Urinary bladder (tissue), 4 donors: ENCODE data around the gene UCMA. TPM values are rescaled to one million over a fixed set of nuclear protein-coding genes. Genes with fewer than 3 reads are reported as not detected.

Source experiments
- DNase-seq: peaks from one replicate; pipeline ENCODE4 v3.0.0-alpha.2; 2015; ENCODE audit errors: extremely low spot score
- H3K27ac ChIP-seq: one replicate; pipeline ENCODE4 v1.5.1; 2013; ENCODE audit warnings: low read depth, mild to moderate bottlenecking, moderate library complexity
- H3K36me3 ChIP-seq: one replicate; pipeline ENCODE4 v1.6.1; 2013; ENCODE audit warnings: mild to moderate bottlenecking, moderate library complexity; ENCODE audit not compliant: insufficient read depth
- H3K4me1 ChIP-seq: one replicate; pipeline ENCODE4 v1.6.1; 2013; ENCODE audit warnings: mild to moderate bottlenecking, moderate library complexity; ENCODE audit not compliant: insufficient read depth
- H3K4me3 ChIP-seq: one replicate; pipeline ENCODE4 v1.5.1; 2013; ENCODE audit warnings: low read depth, low read length
- WGBS: extraction: QIAGEN DNeasy Blood & Tissue Kit; methylation state at CpG from one replicate; pipeline ENCODE4 v1.1.7; 2013; 5-methylcytosine and 5-hydroxymethylcytosine counted together
- polyA plus RNA-seq: library from polyadenylated mRNA; stranded (reverse); fragments of 200-250 nt; gene quantifications from one replicate; pipeline ENCODE4 v1.2.3, GENCODE V29; 2013
- total RNA-seq: library from RNA; depleted of rRNA; stranded (reverse); fragments of >200 nt; gene quantifications from one replicate; pipeline ENCODE4 v1.2.3, GENCODE V29; 2014
- donor health status: healthy with polysubstance abuse.
- donor health status: healthy.

UCMA gene
- total and polyA plus RNA-seq, 2 donors = not detected

DNA sequence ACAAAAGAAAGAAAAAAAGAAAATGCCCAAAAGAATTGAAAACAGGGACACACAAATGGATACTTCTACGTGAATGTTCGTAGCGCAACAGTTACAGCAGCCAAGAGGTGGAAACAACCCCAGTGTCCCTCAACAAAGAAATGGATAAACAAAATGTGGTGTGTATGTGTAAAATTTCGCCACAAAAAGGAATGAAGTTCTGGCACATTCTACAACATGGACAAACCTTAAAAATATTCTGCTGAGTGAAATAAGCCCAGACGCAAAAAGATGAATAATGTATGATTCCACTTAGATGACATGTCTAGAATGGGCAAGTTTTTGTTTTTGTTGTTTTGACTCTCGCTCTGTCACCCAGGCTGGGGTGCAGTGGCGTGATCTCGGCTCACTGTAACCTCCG, 10.9 kb downstream of the UCMA start:
- no peak for DNase-seq
- 84% methylated on average over 9 of the region's 9 CpGs for WGBS

DNA sequence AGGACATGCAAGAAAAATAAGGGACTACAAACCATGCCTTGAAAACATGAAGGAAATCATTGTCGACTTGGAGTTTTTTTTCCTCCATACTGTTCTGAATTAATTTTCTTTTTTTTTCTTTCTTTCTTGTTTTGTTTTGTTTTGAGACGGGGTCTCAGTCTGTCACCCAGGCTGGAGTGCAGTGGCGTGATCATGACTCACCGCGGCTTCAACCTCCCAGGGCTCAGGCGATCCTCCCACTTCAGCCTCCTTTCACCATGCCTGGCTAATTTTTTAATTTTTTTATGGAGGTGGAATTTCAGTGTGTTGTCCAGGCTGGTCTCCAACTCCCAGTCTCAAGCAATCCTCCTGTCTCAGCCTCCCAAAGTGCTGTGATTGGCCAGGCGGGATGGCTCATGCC, 11.6 kb downstream of the UCMA start:
- H3K4me3 ChIP-seq = no peak overlapping the region
- H3K36me3 ChIP-seq = no peaks in the 10 kb centered on the region
- no peaks in the 10 kb centered on the region for H3K4me1 ChIP-seq
- no peak overlapping the region for H3K27ac ChIP-seq
- no peak for DNase-seq
- WGBS = 97% methylated on average over 7 of the region's 7 CpGs

More for the DNA sequence above, 10.9 kb downstream of the UCMA start:
- Histone ChIP-seq H3K36me3 (no peaks in the 10 kb centered on the region), H3K27ac (no peak overlapping the region), H3K4me3 (no peak overlapping the region), H3K4me1 (no peaks in the 10 kb centered on the region)

DNA sequence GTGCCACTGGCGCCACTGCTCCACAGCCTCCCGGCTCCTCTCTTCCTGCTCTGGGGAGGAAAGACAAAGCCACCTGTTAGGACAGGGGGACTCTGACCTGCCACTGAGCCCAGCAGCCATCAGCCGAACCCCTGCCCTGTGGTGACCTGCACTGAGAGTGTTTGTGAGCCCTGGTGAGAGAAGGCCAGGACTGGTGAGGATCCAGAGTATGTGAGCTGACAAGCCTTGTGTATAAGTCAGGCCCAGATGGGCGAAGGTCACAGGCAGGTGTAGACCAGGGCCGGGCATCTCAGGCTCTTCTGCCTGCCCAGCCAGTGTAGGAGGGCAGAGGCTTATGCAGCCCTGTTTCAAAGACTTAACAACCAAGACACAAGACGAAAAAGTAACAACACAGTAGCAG, 12.0 kb downstream of the UCMA start:
- H3K4me1 ChIP-seq = no peaks in the 10 kb centered on the region
- H3K27ac ChIP-seq = no peak overlapping the region
- WGBS = 90% methylated on average over 6 of the region's 6 CpGs
- H3K4me3 ChIP-seq = no peak overlapping the region
- no peak for DNase-seq
- no peaks in the 10 kb centered on the region for H3K36me3 ChIP-seq

DNA sequence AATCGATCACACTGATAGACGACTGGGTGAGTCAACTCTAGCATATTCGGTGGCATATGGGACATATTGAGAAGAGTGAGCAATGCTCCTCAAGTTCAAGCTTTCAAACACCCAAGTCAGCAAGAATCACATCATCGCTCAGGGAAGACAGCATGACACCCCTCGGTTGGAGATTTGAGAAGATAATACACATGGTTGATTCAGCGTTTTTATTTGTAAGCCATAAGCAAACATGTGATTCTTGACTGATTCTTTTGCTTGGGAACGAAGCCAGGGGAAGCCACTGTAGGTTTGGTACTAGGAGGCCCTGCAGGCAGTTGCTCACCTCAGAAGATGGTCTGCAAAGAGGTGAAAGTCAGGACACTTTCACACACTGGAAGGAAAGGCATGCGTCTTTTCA, 12.6 kb downstream of the UCMA start:
- 87% methylated on average over 8 of the region's 8 CpGs for WGBS

DNA sequence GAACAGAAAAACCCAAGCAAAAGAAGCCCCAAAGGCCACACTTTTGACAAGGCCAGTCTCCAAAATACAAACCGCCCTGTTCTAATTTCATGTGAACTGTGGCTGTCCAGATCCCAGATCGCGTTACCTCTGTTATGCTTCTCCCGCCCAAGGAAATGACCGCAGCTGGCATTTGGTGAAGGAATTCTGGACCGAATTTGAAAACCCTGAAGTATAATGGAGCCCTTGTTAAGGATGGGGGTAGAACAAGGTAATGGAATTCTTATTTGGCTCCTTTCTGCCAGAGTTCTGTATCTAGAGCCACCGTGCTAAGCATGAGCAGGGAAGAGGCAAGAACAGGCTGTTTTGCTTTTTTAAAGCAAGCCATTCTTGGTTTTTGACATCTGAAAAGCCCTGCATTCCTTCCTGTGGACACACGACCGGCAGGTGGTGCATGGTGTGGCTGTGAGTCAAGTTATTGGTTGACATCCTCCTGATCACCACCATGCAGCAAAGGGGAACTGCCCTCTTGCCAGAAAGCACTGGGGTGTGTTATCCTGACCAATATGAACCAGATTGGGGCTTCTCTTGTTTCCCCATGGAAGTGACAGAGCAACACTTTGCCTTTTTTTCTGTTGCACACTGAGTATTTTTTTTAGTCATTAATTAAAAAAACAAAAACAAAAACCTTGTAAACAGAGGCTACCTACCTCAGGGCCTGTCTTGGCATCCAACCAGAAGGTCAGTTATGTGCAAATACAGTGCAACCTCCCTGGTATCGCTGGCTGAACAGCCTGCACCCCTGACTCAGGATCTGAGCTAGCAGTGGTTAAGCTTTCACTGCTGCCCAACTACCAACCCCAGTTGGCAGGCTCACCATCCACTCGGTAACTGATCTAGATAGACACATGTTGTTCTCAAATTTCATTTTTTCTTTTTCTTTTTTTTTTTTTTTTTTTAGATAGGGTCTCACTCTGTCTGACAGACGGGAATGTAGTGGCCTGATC, 14.2 kb downstream of the UCMA start:
- 62% methylated on average over 12 of the region's 12 CpGs for WGBS

More for the DNA sequence above, 12.6 kb downstream of the UCMA start:
- Histone ChIP-seq H3K4me3 (no peak overlapping the region), H3K4me1 (no peaks in the 10 kb centered on the region), H3K27ac (no peak overlapping the region), H3K36me3 (no peaks in the 10 kb centered on the region)
- DNase-seq = no peak

DNA sequence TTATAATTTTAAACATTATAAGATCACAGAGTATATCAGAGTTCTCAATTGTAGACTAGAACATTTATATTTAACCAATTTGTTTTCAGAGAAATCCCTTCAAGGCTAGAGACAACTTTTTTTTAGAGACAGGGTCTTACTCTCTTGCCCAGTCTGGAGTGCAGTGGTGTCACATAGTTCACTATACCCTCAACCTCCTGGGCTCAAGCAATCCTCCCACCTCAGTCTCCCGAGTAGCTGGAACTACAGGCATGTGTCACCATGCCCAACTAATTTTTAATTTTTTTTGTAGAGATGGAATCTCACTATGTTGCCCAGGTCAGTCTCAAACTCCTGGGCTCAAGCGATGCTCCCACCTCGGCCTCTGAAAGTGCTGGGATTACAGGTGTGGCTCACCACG, 15.3 kb downstream of the UCMA start:
- WGBS = 96% methylated on average over 4 of the region's 4 CpGs
- no peaks in the 10 kb centered on the region for H3K4me1 ChIP-seq
- no peak overlapping the region for H3K27ac ChIP-seq
- no peak overlapping the region for H3K4me3 ChIP-seq
- H3K36me3 ChIP-seq = no peaks in the 10 kb centered on the region
- no peak for DNase-seq

More for the DNA sequence above, 14.2 kb downstream of the UCMA start:
- no peak overlapping the region for H3K27ac ChIP-seq
- H3K4me1 ChIP-seq = no peaks in the 10 kb centered on the region
- DNase-seq = no peak
- H3K4me3 ChIP-seq = no peak overlapping the region
- no peaks in the 10 kb centered on the region for H3K36me3 ChIP-seq

DNA sequence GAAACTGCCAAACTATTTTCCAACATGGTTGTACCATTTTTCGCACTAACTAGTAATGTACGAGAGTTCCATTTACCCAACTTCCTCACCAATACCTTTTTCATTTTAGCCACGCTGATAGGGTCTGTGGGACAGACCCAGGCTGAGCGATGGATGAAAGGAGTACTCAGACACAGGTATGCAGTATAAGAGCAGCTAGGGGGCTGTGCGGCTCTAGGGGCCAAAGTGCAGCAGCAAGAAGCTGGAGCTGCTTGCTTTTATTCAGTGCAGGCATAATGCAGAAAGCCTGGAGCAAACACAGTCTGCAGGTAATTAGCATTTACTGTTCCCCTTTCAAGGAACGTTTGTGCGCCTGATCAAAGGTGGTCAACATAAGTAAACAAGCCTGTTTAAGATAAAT, 21.0 kb downstream of the UCMA start:
- Histone ChIP-seq H3K4me3 (no peak overlapping the region), H3K4me1 (no peaks in the 10 kb centered on the region), H3K27ac (no peak overlapping the region), H3K36me3 (no peaks in the 10 kb centered on the region)
- WGBS = 91% methylated on average over 7 of the region's 7 CpGs
- no peak for DNase-seq

DNA sequence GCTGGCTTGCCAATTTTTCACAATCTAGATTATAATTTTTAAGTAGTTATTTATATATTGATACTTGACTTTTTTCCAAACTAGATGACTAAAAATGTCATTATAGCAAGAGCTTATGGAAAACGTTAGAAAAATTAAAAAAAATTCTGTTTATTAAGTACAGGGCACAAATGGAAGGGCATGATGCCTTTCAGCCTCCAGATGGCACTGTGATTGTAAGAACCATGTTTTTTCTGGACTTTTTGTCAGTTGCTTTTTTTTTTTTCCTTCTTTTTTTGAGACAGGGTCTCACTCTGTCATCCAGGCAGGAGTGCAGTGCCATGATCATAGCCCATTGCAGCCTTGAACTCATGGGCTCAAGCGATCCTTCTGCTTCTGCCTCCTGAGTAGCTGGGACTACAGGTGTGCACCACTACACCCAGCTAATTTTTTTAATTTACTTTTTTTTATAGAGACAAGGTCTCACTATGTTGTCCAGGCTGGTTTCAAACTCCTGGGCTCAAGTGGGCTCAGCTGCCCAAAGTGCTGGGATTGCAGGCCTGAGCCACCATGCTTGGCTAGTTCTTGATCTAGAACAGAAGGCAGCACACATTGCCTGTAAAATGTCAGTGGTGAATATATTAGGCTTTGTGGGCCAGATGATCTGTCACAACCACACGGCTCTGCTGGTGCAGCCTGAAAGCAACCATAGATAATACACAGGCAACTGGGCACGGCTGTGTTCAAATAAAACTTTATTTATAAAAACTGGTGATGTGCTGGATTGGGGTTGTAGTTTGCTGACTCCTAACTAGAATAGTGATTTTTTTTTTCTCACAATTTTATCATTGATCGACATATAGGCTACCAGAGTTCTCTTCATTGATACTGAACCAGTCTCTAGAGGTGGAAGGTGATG, 27.4 kb downstream of the UCMA start:
- 58% methylated on average over 5 of the region's 5 CpGs for WGBS
- no peak for DNase-seq
- Histone ChIP-seq H3K27ac (no peak overlapping the region), H3K4me1 (no peaks in the 10 kb centered on the region), H3K4me3 (no peak overlapping the region), H3K36me3 (no peaks in the 10 kb centered on the region)

DNA sequence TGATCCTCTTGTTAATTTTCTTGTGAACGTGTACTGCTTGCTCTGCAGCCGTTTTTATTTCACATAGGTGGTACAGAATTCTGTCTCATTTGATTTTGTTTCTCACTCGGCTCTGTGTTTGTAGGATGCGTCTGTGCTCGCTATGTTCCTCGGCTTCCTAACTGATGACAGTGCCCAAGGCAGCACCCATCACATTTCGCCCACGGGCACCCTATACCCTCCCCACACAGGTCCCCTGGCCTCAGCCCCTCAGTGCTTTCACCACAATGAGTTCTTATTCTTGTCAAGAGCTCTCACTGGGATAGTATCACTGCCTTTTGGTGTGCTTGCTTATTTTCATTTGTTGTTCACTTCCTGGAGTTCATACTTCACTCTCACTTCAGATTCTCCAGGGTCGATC, 28.1 kb downstream of the UCMA start:
- Histone ChIP-seq H3K27ac (no peak overlapping the region), H3K4me1 (no peaks in the 10 kb centered on the region), H3K36me3 (no peaks in the 10 kb centered on the region), H3K4me3 (no peak overlapping the region)
- no peak for DNase-seq
- WGBS = 89% methylated on average over 9 of the region's 9 CpGs

DNA sequence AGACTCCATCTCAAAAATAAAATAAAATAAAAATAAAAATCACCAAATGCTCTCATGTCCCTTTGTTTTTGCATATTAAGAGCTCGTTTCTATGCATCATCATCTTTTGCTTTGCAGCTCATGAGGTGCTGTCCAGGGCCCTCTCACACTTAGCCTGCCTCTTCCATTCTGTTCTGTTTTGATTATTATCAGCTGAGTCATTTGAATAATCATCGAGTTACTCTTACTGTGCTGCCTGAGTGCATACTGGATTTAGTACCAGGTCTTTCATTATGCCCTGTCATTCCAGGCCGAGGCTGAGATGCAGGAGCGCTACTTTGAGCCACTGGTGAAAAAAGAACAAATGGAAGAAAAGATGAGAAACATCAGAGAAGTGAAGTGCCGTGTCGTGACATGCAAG, 33.0 kb downstream of the UCMA start:
- 85% methylated on average over 6 of the region's 6 CpGs for WGBS
- Histone ChIP-seq H3K27ac (no peak overlapping the region), H3K36me3 (no peaks in the 10 kb centered on the region), H3K4me3 (no peak overlapping the region), H3K4me1 (no peaks in the 10 kb centered on the region)
- DNase-seq = no peak

DNA sequence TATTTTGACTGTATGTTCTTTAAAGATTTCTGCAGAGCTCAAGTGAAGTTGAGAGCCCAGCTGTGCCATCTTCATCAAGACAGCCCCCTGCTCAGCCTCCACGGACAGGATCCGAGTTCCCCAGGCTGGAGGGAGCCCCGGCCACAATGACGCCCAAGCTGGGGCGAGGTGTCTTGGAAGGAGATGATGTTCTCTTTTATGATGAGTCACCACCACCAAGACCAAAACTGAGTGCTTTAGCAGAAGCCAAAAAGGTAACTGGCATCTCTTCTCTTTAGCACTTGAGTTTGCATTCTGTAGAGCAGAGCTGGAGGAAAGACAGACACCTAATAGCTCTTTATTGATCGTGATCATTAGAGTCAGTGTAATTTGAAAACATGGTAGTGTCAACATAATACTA, 39.2 kb downstream of the UCMA start:
- Histone ChIP-seq H3K27ac (no peak overlapping the region), H3K4me3 (no peak overlapping the region), H3K36me3 (no peaks in the 10 kb centered on the region), H3K4me1 (no peaks in the 10 kb centered on the region)
- no peak for DNase-seq
- 94% methylated on average over 6 of the region's 6 CpGs for WGBS

DNA sequence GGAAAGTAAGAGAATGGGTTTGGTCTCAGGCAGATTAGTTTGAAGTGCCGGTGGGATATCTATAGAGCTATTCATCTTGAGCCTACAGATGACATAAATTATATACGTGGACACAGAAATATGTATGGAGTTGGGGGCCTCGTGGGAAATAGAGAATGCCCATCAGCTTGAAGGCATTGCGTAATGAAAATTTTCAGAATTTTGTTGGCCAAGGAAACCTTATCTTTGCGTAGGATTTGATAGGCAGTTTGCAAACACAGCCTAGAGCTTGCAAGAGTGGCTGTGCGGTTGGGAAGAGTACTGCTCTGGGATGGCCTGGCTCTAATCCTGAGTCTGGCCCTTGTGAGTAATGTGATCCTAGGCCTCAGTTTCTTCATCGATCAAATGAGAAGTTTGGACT, 40.5 kb downstream of the UCMA start:
- Histone ChIP-seq H3K27ac (no peak overlapping the region), H3K4me3 (no peak overlapping the region), H3K36me3 (no peaks in the 10 kb centered on the region), H3K4me1 (no peaks in the 10 kb centered on the region)
- 90% methylated on average over 7 of the region's 7 CpGs for WGBS
- DNase-seq = no peak

DNA sequence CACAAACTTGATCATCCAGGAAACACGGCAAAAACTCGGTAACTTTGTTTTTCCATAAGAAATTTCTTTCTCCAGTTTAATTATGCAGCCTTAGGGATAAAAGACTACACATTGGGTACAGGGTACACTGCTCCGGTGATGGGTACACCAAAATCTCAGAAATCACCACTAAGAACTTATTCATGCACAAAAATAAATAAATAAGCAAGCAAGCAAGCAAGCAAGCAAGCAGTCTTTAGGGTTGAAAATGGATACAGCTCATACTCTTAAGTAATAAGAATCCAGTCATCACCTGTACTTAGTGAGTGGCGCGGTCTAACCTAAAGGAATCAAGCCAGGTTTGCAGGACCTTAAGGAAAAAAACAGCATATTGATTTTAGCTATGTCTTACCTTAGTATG, 42.8 kb downstream of the UCMA start:
- no peak for DNase-seq
- no peak overlapping the region for H3K4me3 ChIP-seq
- no peak overlapping the region for H3K27ac ChIP-seq
- WGBS = 85% methylated on average over 5 of the region's 5 CpGs
- no peaks in the 10 kb centered on the region for H3K4me1 ChIP-seq
- no peaks in the 10 kb centered on the region for H3K36me3 ChIP-seq

DNA sequence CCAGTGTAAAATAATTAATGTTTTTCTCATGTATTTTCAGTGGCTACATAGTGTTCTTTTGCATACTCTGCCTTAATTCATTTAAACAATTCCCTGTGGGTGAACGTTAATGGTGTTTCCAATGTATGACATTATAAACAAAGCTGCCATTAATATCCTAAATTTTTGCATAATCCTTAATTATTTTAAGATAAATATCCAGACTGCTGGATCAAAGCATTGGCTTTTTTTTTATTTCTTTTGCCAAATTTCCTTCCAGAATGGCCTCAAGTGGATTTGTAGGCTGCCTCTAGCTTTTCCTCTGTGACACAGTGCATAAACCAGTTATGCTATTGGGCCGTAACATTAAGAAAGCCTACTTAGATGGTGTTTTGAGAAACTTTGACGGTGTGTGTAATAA, 43.4 kb downstream of the UCMA start:
- Histone ChIP-seq H3K27ac (no peak overlapping the region), H3K36me3 (no peaks in the 10 kb centered on the region), H3K4me1 (no peaks in the 10 kb centered on the region), H3K4me3 (no peak overlapping the region)
- DNase-seq = no peak
- WGBS = 63% methylated on average over 3 of the region's 3 CpGs
